AG04450 (cell line): ENCODE measurements around the gene SPNS3. TPM values are rescaled to one million over a fixed set of nuclear protein-coding genes. Genes with fewer than 3 reads are reported as not detected.

ENCODE experiments used
- CTCF ChIA-PET: fragments of 300-600, 350-600 bp; formaldehyde crosslinking; extraction: SDS; loops from one replicate; lab custom pipeline; 2022; ENCODE audit warnings: antibody characterized with exemption, inconsistent platforms; lab: Charles Lee
- POLR2A ChIA-PET: fragments of 350-600 bp; formaldehyde crosslinking; extraction: SDS; loops from one replicate; lab custom pipeline; 2021; ENCODE audit warnings: antibody characterized with exemption, inconsistent platforms; lab: Yijun Ruan, JAX
- DNase-seq: peaks from one replicate; pipeline ENCODE4 v3.0.0-alpha.2; 2011; ENCODE audit warnings: low read depth, low spot score
- H3K27ac ChIP-seq: one replicate; pipeline ENCODE4 v1.5.1; 2012; ENCODE audit warnings: low read depth, low read length, control low read depth
- H3K27me3 ChIP-seq: one replicate; pipeline ENCODE4 v1.6.0; 2012; ENCODE audit warnings: low read length; ENCODE audit not compliant: control insufficient read depth, insufficient read depth
- H3K4me3 ChIP-seq: 2 replicates; pipeline ENCODE4 v1.5.1; 2011; ENCODE audit warnings: mild to moderate bottlenecking, low read depth, low read length, control low read depth
- H3K9me3 ChIP-seq: 2 replicates; pipeline ENCODE4 v1.5.1; 2012; ENCODE audit warnings: low read length; ENCODE audit not compliant: control insufficient read depth, insufficient read depth
- CTCF ChIP-seq: IDR thresholded peaks from 2 replicates; pipeline ENCODE4 v1.5.1; 2011; ENCODE audit warnings: low read depth, low read length, control low read depth, inconsistent platforms
- polyA plus RNA-seq: library from polyadenylated mRNA; depleted of rRNA; stranded (reverse); fragments of >200 nt; gene quantifications from 2 replicates; pipeline ENCODE4 v1.2.3, GENCODE V29; 2011

The SPNS3 gene
- polyA plus RNA-seq, 1 experiment: not detected

GRCh38 chr17:4411201-4411600 lies 22.5 kb upstream of the SPNS3 start:
- no peak for TF ChIP-seq CTCF
- ChIA-PET CTCF (interaction anchor here (0.7 to 6.9 kb wide), 4 partner anchors 10 to 366 kb away, joined by 3 to 69 read pairs (median 9); no protein-coding TSS in a partner anchor), POLR2A (interaction anchor here (0.6 kb wide), 1 partner anchor 145 kb away, joined by 3 read pairs; no protein-coding TSS in a partner anchor)
- DNase-seq: no peak
- no peaks in the 10 kb centered on the region for H3K27me3 ChIP-seq
- no peak overlapping the region for H3K4me3 ChIP-seq
- H3K27ac ChIP-seq: no peak overlapping the region
- no peaks in the 10 kb centered on the region for H3K9me3 ChIP-seq

GRCh38 chr17:4412933-4413831 lies 20.6 kb upstream of the SPNS3 start:
- peak; percentile 79 for DNase-seq
- Histone ChIP-seq H3K9me3 (no peaks in the 10 kb centered on the region), H3K27me3 (no peaks in the 10 kb centered on the region), H3K27ac (no peak overlapping the region), H3K4me3 (no peak overlapping the region)
- peak; percentile 87 for TF ChIP-seq CTCF
- ChIA-PET CTCF (interaction anchor here (0.6 to 6.9 kb wide), 14 partner anchors 65 to 856 kb away, joined by 3 to 69 read pairs (median 4); no protein-coding TSS in a partner anchor), POLR2A (interaction anchor here (1.0 kb wide), 1 partner anchor 198 kb away, joined by 3 read pairs; no protein-coding TSS in a partner anchor)

- Histone ChIP-seq H3K4me3 (no peak overlapping the region), H3K9me3 (no peaks in the 10 kb centered on the region), H3K27ac (no peak overlapping the region), H3K27me3 (no peaks in the 10 kb centered on the region)
- DNase-seq: no peak
- TF ChIP-seq CTCF: no peak
- POLR2A ChIA-PET: no interaction called here
- CTCF ChIA-PET: interaction anchor here (0.5 to 0.6 kb wide), 3 partner anchors 102 to 261 kb away, joined by 3 to 6 read pairs (median 3); no protein-coding TSS in a partner anchor
These were observed 16.5 kb upstream of the SPNS3 start for GRCh38 chr17:4417129-4417667.

GRCh38 chr17:4420692-4421131 lies 13.0 kb upstream of the SPNS3 start:
- DNase-seq: peak; percentile 36
- peak; percentile 85 for TF ChIP-seq CTCF
- Histone ChIP-seq H3K9me3 (no peaks in the 10 kb centered on the region), H3K27ac (no peak overlapping the region), H3K27me3 (no peaks in the 10 kb centered on the region), H3K4me3 (no peak overlapping the region)
- ChIA-PET CTCF (interaction anchor here (0.6 to 2.1 kb wide), 30 partner anchors 9 to 483 kb away, joined by 3 to 20 read pairs (median 4); partner anchors contain the start of genes CHRNE and MYBBP1A), POLR2A (no interaction called here)
